ENCODE results near the gene AVPR1A.

The AVPR1A gene

DNA sequence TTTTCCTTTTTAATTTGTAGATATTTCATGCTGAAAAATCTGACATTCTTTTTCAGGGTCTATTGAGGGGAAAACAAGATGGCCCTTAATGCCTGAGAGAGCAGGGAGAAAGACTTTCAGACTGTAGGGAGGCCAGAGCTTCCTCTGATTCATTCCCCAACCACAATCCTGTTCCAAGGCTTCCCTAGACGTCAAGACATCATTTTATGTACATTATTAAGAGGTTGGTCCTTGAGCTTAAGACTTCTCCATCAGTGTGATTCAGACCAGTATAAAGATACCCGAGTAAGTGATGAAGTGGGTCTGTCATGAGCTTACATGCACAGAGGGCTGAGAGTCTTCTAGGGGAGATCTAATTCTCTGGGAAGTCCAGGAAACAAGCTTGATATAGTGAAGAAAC is 57.3 kb downstream of the AVPR1A start:
- DNase-seq = no peak

GRCh38 chr12:63093084-63093483 is 57.9 kb downstream of the AVPR1A start:
- DNase-seq = no peak

Data from activated CD8-positive, alpha-beta memory T cell treated with anti-CD3 and anti-CD28 coated beads, Interleukin-2, amount 50 U/mL, for 48 hours (primary cell).